Sigmoid colon (tissue), 7 donors: ENCODE data around the gene VIPR2. TPM values are rescaled to one million over a fixed set of nuclear protein-coding genes. Genes with fewer than 3 reads are reported as not detected.

Experiments used
- DNase-seq: peaks from one replicate; pipeline ENCODE4 v3.0.0-alpha.2; 2019
- H3K27ac ChIP-seq, 4 donors: fragments of 200-600 bp; sonication (generic); one replicate each; pipeline ENCODE4 v1.5.1; 2016 to 2019; ENCODE audit warnings: mild to moderate bottlenecking in 1 of 4
- H3K27me3 ChIP-seq, 3 donors: fragments of 200-600 bp; sonication (generic); one replicate each; pipeline ENCODE4 v1.5.1; 2019; ENCODE audit warnings: mild to moderate bottlenecking in 1 of 3
- H3K36me3 ChIP-seq, 4 donors: fragments of 200-600 bp; sonication (generic); one replicate each; pipeline ENCODE4 v1.5.1; 2016 to 2019
- H3K4me1 ChIP-seq, 4 donors: fragments of 200-600 bp; sonication (generic); one replicate each; pipeline ENCODE4 v1.5.1; 2017 to 2019
- H3K4me3 ChIP-seq, 4 donors: fragments of 200-600 bp; sonication (generic); one replicate each; pipeline ENCODE4 v1.5.1; 2017 to 2019; ENCODE audit warnings: mild to moderate bottlenecking in 2 of 4, moderate library complexity in 1 of 4
- H3K9me3 ChIP-seq, 4 donors: fragments of 200-600 bp in 3 of 4; sonication (generic) in 3 of 4; one replicate each; pipeline versions ENCODE4 v1.5.1 to v1.6.1; 2013 to 2019
- EP300 ChIP-seq, 4 donors: sonication (generic); formaldehyde crosslinking; IDR thresholded peaks; one replicate each; pipeline ENCODE4 v1.6.1; 2017; ENCODE audit warnings: antibody characterized with exemption in 4 of 4
- POLR2A ChIP-seq, 2 donors: fragments of 450-650 bp; IDR thresholded peaks; one replicate each; pipeline ENCODE4 v1.6.1; 2016; ENCODE audit warnings: antibody characterized with exemption in 2 of 2, mild to moderate bottlenecking in 2 of 2, moderate library complexity in 2 of 2
- POLR2AphosphoS5 ChIP-seq, 4 donors: sonication (generic); formaldehyde crosslinking; IDR thresholded peaks; one replicate each; pipeline ENCODE4 v1.6.1; 2017; ENCODE audit warnings: antibody characterized with exemption in 4 of 4
- WGBS, 2 donors: extraction: QIAGEN DNeasy Blood & Tissue Kit; methylation state at CpG; one replicate each; pipeline ENCODE4 v1.1.7; 2013; 5-methylcytosine and 5-hydroxymethylcytosine counted together
- intact Hi-C: fragments of 100-400 bp; cut with DNase I; formaldehyde crosslinking; loops from one replicate; pipeline ENCODE4 v1.15.1; 2023
- polyA plus RNA-seq, 3 donors: library from polyadenylated mRNA; stranded (reverse); fragments of 200-250 nt; gene quantifications; one replicate each; pipeline ENCODE4 v1.2.3, GENCODE V29; 2013
- total RNA-seq, 4 donors: library from RNA; depleted of rRNA; stranded (reverse); fragments of >200 nt; gene quantifications; one replicate each; pipeline ENCODE4 v1.1.0, GENCODE V29; 2016
- TF ChIP-seq, protein P1 (sequence below), 4 experiments: fragments of 450-650 bp in 3 of 4; fragments of 200-600 bp in 1 of 4; IDR thresholded peaks; one replicate each; pipeline ENCODE4 v1.5.1; 2016 to 2019; ENCODE audit warnings: antibody characterized with exemption in 4 of 4, mild to moderate bottlenecking in 3 of 4, moderate library complexity in 2 of 4
- donor health status: healthy with polysubstance abuse.
- donor health status: Bipolar disorder and iron deficiency.
- donor health status: healthy.

Gene VIPR2
- total and polyA plus RNA-seq, 7 donors: 0.23 to 21.4 (median 11.7) TPM

DNA sequence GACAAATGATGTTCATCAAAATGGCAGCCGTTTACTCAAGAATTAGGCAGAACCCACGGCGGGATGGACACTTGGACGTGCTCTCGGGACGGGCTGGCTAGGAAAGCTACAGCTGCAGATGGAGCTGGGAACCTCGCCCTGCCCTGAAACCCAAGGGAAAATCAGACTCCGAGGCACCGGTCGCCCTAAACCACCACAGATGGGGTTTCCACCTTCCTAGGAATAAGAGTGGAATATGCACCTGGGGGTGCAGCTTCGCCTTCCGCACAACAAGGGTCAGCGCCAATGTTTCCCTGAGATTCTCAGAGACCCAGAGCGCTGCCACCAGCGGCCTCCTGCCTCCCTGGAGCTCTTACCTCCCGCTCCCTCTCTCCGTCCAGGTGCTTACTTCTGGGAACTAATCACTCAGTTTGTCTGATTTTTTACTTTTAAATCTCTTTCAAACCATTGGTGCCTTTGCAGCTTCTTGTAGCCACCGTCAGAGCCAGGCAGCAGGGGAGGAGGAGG, 165.6 kb downstream of the VIPR2 start:
- Histone ChIP-seq H3K9me3 (peaks cover 5 to 23% (median 14%) of the 10 kb centered on the region in 4 donors), H3K27me3 (no peaks in the 10 kb centered on the region), H3K4me1 (peaks cover 0 to 37% (median 24%) of the 10 kb centered on the region in 4 donors), H3K27ac (peak overlapping the region; percentile 48 to 79 (median 74)), H3K4me3 (no peak overlapping the region), H3K36me3 (no peaks in the 10 kb centered on the region)
- TF ChIP-seq POLR2A (IDR thresholded peaks at IDR 0.05) (no peak), EP300 (IDR thresholded peaks at IDR 0.05) (no peak), POLR2AphosphoS5 (IDR thresholded peaks at IDR 0.05) (no peak)
- TF ChIP-seq, protein P1, sequence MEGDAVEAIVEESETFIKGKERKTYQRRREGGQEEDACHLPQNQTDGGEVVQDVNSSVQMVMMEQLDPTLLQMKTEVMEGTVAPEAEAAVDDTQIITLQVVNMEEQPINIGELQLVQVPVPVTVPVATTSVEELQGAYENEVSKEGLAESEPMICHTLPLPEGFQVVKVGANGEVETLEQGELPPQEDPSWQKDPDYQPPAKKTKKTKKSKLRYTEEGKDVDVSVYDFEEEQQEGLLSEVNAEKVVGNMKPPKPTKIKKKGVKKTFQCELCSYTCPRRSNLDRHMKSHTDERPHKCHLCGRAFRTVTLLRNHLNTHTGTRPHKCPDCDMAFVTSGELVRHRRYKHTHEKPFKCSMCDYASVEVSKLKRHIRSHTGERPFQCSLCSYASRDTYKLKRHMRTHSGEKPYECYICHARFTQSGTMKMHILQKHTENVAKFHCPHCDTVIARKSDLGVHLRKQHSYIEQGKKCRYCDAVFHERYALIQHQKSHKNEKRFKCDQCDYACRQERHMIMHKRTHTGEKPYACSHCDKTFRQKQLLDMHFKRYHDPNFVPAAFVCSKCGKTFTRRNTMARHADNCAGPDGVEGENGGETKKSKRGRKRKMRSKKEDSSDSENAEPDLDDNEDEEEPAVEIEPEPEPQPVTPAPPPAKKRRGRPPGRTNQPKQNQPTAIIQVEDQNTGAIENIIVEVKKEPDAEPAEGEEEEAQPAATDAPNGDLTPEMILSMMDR (IDR thresholded peaks at IDR 0.05): no peak
- WGBS, 2 donors: 79 to 85% methylated on average over 18 of the region's 18 CpGs
- intact Hi-C loops: no loop called here
- no peak for DNase-seq
